Right lung (tissue), 5 donors: ENCODE results near the gene SEH1L. TPM values are rescaled to one million over a fixed set of nuclear protein-coding genes. Genes with fewer than 3 reads are reported as not detected.

Source experiments
- DNase-seq, 2 donors: peaks; one replicate each; pipeline ENCODE4 v3.0.0-alpha.2; 2013
- polyA plus RNA-seq, 5 donors: library from polyadenylated mRNA; unstranded; fragments of 120-200 nt; gene quantifications; one replicate each; pipeline versions ENCODE4 v1.2.1 to v1.2.3, GENCODE V29; 2013; ENCODE audit warnings: inconsistent platforms in 1 of 5, low replicate concordance in 1 of 5; ENCODE audit not compliant: insufficient read length in 5 of 5, insufficient read depth in 1 of 5

SEH1L gene
- polyA plus RNA-seq, 5 donors = 27.5 to 36.3 (median 30.8) TPM

DNA sequence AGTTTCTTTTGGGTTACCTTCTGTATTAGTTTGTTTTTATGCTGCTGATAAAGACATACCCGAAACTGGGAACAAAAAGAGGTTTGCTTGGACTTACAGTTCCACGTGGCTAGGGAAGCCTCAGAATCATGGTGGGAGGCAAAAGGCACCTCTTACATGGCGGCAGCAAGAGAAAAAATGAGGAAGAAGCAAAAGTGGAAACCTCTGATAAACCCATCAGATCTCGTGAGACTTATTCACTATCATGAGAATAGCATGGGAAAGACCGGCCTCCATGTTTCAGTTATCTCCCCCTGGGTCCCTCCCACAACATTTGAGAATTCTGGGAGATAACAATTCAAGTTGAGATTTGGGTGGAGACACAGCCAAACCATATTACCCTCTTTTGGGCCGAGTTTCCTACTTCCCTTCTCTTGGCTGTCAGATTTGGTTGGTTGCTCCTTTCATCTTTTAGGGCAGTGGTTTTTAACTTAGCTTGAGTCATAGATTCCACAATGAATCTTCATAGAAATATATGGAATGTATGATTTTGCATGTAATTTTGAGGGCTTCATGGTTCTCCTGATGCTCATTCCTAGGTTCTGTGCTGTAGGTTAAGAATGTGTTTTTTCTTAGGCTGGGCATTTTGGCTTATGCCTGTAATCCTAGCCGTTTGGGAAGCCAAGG is 87.6 kb downstream of the SEH1L start:
- no peak for DNase-seq

DNA sequence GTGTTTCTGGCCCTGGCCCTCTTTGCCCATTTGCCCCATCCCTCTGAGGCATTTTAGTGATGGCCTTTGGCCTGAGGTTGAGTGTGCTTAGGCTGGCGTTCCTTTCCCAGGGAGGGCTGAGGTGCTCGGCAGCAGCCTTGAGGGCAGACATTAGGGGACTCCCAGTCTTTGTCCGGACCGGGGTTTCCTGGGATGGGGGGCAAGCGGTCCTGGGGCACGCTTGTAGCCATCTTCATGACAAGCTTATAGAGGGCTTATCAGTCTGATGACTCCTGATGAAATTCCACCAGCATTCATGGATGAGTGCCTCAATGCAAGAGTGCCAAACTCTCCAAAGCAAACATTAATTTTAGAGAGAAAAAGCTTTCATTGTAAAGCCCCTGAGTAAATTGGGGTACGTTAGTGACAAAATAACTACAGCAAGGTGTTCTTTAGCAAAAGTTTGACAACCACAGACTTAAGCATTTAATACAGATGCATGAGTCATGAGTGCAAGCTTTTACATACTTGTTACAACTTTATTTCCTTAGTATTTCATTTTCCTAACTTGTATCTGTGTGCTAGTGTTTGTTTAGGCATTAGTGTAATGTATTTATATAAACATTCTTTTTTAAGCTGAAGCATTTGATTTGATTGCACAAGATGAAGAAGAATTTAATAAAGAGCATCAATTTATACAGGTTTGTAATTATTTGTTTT is 89.0 kb downstream of the SEH1L start:
- DNase-seq = no peak

Other genes with a start within 250 kb of the SEH1L start
- 10 to 100 TPM in 4 of 5 donors, 1 to 10 TPM in 1; 8.4 to 11.8 (median 11.3) TPM for gene CEP76, start 245.3 kb upstream of the SEH1L start, polyA plus RNA-seq
- 10 to 100 TPM; 66.4 to 91.5 (median 74.4) TPM for gene PSMG2, start 245.0 kb upstream of the SEH1L start, polyA plus RNA-seq
- 10 to 100 TPM; 55.2 to 79.2 (median 72.9) TPM for gene PTPN2, start 63.8 kb upstream of the SEH1L start, polyA plus RNA-seq
- gene CEP192, start 43.4 kb downstream of the SEH1L start, polyA plus RNA-seq = 10 to 100 TPM; 37.3 to 56.3 (median 46.3) TPM